Neural progenitor cell (in vitro differentiated cells): Measurements from ENCODE around the gene PRKAG3.

Experiments
- CTCF ChIP-seq: fragments of 200-600 bp; sonication (generic); IDR thresholded peaks from 2 replicates; pipeline ENCODE4 v1.5.1; 2017; ENCODE audit warnings: antibody characterized with exemption, mild to moderate bottlenecking
- EZH2 ChIP-seq: fragments of 200-600 bp; sonication (generic); IDR thresholded peaks from 2 replicates; pipeline ENCODE4 v1.6.1; 2017; ENCODE audit warnings: antibody characterized with exemption, mild to moderate bottlenecking, moderate library complexity
- EZH2phosphoT487 ChIP-seq: fragments of 200-600 bp; sonication (generic); IDR thresholded peaks from 2 replicates; pipeline ENCODE4 v1.6.1; 2017; ENCODE audit warnings: antibody characterized with exemption

GRCh38 chr2:218812096-218812815 is 19.3 kb downstream of the PRKAG3 start:
- TF ChIP-seq CTCF = no peak
- TF ChIP-seq EZH2phosphoT487 = no peak
- no peak for TF ChIP-seq EZH2
